ENCODE measurements around the gene EEF1E1. TPM values are rescaled to one million over a fixed set of nuclear protein-coding genes. Genes with fewer than 3 reads are reported as not detected.

The EEF1E1 gene
- total RNA-seq, 1 donor from 2014 or later = 46.4 TPM

DNA sequence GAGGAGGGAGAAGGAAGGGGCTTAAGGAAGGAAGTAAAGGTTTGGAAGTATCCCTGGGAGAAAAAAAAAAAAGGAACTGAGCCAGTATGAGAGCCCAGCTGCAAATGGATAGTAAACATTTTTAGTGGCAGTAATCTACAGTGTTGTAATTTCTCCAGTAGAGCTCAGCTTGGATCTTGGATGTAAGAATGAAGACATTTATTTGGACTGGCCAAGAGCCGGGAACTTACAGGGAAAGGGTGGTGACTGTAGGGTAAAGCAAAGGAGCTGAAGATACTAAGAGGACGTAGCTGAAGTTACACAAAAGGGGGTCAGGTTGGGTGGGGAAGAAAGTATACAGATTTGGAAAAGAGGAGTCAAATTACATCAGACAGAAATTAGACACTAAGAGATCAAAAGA, 13.5 kb downstream of the EEF1E1 start:
- intact Hi-C loops (cut with micrococcal nuclease) = no loop called here

DNA sequence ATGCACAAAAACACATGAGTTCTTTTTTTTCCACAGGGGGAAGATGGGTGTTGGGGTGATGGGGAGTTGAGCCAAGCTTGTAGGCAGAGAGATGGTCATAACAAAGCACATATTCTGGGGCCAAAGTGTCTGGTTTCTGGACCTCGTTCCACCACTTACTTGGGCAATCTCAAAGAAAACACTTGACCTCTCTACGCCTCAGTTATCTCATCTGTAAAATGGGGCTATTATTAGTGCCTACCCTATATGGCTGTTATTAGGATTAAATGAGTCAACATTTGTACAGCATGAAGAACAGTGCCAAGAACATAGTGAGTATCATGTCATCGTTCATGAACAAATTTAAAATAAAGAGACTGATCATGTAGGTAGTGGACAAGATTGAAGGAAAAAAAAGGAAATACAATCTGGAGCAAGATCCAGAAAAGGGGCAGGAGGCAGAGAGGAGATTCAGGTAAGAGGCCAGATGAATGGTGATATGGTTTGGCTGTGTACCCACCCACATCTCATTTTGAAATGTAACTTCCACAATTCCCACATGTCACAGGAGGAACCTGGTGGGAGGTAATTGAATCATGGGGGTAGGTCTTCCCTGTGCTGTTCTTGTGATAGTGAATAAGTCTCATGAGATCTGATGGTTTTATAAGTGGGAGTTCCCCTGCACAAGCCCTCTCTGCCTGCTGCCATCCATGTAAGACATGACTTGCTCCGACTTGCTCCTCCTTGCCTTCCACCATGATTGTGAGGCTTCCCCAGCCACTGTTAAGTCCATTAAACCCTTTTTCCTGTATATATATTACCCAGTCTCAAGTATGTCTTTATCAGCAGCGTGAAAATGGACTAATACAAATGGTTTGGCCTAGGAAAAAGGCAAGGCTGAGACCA, 14.2 kb downstream of the EEF1E1 start:
- intact Hi-C loops (cut with micrococcal nuclease) = no loop called here

DNA sequence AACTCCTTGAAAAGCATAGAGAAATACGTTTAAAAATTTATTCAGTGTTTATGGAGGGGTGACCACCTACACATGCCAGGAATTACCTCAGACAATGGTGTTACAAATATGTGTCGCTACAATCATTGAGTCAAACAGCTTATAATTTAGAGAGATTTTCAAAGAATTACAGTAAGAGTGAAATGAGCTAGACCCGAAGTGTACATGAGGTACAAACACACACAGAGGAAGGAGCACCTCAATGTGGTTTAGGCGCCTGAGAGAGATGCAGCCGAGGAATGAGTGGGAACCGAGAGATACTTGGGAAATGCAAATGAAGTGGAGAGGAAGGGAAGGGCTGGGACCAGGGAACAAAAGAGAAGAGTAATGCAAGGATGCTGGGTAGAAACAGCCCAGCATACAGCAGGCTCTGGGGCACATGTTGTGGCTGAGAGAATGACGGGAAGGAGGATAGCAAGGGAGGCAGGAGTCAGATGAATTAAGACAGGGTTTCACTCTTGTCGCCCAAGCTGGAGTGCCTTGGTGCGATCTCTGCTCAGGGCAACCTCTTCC, 15.5 kb downstream of the EEF1E1 start:
- intact Hi-C loops (cut with micrococcal nuclease) = no loop called here

DNA sequence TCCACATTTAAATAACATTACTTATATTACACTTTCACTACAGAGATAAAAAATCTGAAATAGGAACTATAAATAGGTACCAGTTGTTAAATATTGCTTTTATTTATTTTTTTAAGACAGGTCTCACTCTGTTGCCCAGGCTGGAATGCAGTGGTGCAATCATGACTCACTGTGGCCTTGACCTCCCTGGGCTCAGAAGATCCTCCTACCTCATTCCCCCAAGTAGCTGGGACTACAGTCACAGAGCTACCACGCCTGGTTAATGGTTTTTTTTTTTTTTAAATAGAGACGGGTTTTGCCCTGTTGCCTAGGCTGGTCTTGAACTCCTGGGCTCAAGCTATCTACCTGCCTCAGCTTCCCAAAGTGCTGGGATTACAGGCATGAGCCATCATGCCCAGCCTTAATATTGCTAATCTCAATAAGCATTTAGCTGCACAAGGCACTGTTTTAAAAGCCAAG, 17.3 kb downstream of the EEF1E1 start:
- intact Hi-C loops (cut with micrococcal nuclease) = no loop called here

DNA sequence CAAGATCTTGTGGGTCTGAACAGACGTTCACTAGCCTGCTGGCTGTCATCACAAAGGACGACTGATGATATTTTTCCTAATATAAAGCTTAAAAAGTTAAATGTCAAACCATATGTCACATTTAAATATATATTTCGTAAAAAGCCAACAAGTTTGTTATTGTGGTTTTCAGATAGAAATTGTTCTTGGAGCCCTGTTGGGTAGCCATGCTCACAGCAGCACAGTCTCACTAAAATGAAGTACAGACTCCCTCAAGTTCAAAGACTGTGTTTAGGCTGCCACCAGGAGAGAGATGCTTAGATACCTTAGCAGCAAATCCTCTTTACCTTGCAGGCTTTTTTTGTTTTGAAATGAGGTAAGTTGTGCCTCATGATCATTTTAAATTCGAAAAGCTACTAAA, 17.8 kb downstream of the EEF1E1 start:
- intact Hi-C loops (cut with micrococcal nuclease) = no loop called here

DNA sequence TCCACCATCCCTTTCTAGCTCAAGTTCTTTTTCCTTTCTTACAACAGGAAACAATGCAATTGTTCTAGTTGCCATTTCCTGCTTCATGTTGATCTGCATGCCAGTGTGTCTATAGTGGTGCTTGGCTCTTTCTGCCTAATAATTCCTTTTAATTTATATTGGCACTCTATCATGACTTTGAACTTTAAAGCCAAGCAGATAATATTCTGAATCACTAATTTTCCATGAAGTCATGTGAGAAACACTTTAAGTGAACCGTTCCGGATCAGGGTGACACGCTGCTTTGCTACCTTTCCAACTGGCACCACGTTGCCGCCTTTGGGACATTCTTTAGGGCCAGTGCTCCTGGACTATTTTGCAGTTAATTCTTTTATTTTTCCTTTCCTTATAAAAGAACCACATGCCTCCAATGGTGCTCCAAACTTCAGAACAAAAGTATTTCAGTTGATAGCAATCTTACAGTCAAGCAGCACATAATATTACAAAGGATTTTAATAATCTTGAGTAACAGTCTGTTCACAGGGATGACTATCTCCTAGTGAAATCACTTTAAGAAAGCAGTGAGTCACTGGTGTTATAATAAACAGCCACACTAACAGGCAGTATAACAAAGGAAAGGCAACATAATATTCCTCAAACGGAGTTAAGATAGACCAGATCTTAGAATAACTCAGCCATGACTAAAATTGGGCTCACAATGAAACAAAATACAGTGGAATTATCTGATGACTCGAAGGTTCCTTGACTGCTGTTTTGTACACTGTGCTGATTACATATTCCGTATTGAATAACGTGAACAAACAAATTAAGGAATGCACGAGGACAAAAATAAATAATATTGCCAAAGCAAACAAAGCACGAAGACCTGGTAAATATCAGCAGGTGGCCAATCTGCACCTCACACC, 19.1 kb downstream of the EEF1E1 start:
- intact Hi-C loops (cut with micrococcal nuclease) = no loop called here

DNA sequence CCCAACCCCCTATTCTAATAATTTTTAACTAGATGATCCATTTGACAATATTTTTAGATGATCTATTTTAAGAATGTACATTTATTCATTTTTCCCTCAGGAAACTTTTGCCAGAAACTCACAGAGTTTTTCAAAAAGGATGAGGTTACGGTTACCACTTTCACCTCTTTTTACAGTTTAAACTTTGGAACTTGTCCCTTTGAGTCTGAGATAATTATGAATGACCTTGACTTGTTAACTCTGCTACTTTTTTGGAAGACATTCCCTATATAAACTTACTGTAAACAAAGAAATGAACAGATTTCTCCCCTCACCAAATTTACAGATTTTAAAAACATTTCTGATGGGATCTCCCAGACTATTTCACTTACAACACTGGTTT, 19.8 kb downstream of the EEF1E1 start:
- intact Hi-C loops (cut with micrococcal nuclease) = no loop called here

DNA sequence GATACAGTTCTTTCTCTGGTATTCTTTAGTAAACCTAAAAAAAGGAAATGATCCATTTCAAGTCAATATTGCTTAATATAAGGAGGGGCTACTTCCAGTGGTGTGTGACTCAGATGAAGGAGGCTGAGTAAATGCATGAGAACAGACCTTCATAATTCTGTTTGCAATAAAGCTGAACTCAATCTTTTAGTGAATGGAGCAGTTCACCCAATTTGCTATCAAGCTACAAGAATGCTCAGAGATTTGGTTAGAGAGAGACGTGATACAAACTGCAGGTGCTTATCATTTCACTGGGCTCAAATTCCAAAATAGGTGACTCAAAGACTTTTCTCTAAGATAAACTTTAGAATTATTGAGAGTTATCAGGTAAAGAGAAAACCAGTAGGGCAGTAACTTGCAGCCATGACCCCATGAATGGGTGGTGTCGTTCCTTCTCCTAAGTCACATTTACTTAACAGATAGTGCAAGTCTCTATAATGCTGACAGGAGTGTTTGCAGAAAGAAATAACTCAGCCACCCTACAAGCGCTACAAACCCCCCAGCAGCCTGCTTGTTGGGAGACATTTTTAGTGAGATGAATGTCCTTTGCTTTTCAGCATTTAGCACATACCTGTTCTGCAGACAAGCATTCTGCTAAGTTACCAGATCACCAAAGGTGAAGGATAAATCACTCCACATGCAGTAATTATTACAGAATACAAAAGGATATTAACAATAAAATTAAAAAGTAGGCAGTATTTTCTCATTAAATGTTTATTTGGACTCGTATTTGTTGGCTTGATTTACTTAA, 21.8 kb downstream of the EEF1E1 start:
- intact Hi-C loops (cut with micrococcal nuclease) = no loop called here

DNA sequence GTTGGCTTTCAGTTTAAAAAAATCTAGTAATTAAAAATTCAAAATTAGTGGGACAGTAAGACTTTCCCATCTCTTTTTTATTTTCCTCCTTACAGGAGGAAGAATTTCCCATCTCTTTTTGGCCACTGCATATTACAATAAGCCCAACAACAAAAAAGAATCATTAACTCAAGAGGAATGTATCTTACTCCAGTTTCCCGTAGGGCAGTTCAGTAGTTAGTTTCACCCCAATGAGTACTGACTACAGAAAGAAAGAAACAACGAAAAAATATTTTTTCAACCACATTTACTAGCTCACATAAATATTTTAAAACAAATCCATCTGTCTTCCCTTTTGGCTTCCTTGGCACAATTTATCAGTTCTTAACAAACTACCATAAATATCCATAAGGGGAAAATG, 23.2 kb downstream of the EEF1E1 start:
- intact Hi-C loops (cut with micrococcal nuclease) = no loop called here

DNA sequence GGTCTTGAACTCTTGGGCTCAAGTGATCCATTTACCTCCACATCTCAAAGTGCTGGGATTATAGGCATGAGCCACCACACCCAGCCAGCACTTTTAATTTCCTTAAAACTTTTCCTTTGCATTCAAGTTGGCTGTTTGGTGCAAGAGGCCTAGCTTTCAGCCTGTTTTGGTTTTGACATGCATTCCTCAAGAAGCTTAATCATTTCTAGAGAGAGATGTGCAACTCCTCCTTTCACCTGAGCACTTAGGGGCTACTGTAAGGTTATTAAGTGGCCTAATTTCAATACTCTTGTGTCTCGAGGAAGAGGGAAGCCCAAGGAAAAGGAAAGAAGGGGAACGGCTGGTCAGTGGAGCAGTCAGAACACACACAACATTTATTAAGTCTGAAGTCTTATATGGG, 24.4 kb downstream of the EEF1E1 start:
- intact Hi-C loops (cut with micrococcal nuclease) = no loop called here

DNA sequence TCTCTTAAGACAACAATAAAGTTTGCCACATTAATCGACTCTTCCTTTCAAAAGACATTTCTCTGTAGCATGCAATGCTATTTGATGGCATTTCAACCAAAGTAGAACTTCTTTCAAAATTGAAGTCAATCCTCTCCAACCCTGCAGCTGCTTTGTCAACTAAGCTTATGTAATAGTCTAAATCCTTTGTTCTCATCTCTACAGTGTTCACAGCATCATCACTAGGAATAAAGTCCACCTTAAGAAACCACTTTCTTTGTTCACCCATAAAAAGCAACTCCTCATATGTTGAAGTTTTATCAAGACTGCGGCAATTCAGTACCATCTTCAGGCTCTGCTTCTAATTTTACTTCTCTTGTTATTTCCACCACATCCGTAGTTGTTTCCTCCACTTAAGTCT, 26.6 kb downstream of the EEF1E1 start:
- intact Hi-C loops (cut with micrococcal nuclease) = no loop called here

DNA sequence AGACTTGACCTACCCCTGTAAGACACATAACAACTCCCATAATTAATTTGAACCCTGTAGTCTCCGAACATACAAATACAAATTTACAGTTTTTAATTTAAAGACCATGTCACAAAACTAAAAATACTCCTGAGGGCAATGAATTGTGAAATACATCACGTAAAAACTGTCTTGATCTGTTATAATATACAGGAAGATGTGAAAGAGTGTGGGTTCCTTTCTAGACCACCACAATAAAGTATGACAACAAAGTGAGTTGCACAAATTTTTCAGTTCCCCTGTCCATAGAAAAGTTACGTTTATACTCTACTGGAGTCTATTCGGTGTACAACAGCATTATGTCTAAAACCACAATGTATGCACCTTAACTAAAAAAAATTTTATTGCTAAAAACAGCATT, 27.2 kb downstream of the EEF1E1 start:
- intact Hi-C loops (cut with micrococcal nuclease) = no loop called here

DNA sequence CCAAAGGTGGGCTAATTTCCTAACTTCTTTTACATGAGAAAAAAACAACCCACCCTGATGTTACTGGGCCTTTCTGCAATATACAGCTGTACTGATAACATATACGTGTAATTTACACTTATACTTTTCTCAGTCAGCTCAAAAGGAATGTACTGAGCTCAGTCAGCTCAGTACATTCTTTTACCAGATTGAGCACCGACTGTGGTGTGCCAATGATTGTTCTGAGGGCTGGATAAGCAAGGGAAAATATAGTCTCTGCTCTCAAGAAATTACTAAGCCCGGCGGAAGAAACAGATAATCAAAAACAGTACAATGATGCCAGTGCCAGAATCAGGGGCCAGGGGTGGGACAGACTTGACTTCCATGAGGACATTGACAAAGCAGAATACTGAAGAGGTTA, 28.1 kb downstream of the EEF1E1 start:
- intact Hi-C loops (cut with micrococcal nuclease) = no loop called here

DNA sequence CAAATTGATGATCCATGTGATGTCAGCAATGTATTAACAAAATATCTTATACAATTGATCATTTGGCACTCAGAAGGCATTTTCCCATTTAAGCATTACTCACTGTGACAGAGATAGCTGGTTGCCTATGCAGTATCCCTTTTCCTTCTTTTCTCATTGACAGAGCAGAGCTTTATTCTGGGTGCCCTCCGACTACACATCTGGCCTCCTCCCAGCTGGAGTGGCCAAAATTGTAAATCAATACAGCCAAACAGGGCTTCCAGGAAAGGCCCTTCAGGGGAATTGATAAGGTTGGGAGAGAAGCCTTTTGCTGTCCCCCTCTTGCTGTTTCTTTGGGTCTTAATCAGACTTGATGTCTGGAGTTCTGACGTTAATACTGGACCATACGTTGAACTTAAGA, 28.6 kb downstream of the EEF1E1 start:
- intact Hi-C loops (cut with micrococcal nuclease) = no loop called here

DNA sequence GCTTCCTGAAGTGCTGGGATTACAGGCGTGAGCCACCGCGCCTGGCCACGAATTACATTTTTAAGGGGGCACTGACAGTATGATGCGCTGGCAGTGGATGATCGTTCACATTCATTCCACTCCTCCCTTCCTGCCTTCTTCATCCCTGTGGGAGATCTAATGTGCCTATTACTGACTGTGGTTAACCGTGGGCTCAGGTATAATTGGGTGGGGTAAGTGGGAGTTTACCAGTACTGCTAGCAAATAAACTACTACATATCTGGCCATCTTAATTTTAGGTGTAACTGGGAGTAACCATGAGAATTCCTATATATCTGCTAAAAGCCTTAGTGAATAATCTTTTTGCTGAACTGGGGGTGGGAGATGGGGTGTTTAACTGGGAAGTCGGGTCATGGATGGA, 31.6 kb downstream of the EEF1E1 start:
- intact Hi-C loops (cut with micrococcal nuclease) = no loop called here

DNA sequence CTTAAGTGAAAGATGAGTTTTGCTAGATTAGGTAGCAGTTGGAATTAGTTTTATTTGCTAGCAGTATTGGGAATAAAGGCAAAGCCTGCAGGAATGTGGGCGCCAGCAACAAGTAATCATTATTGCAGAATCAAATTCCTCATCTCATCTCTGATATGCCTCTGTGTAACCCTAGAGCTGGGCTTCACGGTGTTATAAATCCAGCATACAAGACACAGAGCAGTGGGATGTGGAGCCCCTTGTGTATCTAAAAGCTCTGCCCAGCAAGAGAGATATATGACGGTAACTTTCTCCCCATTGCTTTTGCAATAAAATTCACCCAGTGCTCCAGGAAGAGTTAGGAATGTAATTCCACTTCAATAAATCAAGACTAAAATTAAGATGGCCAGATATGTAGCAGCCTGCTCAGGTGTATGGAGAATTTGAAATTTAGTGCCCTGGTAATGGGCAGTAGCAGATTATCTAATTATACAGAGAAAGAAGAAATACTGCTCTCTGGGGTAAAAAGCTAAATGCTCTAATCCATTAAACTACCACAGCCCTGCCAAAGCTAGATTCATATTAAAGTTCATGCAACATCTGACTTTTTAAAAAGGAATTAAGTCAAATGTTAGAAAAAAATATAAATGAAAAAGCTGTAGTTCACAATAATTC, 32.6 kb downstream of the EEF1E1 start:
- intact Hi-C loops (cut with micrococcal nuclease) = loop anchor here (10.0 kb wide), 1 partner anchor 145 kb away; no protein-coding TSS in a partner anchor

DNA sequence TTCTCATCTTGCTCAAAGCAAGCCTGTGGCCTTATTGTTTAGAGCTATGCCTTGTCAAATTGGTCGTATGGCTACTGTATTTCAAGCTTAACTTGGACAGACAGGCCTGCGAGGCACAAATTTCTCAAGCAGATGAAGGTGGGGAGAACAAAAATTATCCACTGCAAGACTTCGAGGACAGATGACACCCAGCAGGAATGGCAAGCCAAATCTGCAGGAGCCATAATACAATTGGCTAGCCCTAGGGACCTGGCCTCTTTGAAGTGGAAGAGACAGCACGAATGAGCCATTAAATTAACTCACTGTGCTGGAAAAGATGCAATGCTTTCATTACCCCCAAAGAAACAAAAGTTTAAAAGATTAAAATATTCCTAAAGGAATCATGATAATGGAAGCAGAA, 33.2 kb downstream of the EEF1E1 start:
- intact Hi-C loops (cut with micrococcal nuclease) = loop anchor here (10.0 kb wide), 1 partner anchor 146 kb away; no protein-coding TSS in a partner anchor

DNA sequence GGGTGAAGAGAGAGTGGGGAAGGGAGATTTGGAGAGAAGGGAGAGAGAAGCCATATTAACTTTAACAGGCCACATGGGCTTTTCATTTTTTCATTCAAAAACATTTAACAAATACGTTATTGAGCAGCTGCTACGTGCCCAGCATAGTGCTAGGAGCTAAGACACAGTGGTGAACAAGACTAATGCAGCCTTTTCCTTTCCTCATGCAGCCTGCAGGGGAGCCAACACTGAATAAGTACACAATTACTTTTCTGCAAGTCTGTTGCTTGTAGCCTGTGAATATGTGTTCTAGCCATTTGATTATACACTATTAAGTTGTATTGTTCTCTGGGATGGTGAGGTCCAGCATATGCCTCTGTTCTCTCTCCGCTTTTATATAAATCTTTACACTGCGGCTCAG, 36.2 kb downstream of the EEF1E1 start:
- intact Hi-C loops (cut with micrococcal nuclease) = loop anchor here (10.0 kb wide), 1 partner anchor 149 kb away; no protein-coding TSS in a partner anchor

DNA sequence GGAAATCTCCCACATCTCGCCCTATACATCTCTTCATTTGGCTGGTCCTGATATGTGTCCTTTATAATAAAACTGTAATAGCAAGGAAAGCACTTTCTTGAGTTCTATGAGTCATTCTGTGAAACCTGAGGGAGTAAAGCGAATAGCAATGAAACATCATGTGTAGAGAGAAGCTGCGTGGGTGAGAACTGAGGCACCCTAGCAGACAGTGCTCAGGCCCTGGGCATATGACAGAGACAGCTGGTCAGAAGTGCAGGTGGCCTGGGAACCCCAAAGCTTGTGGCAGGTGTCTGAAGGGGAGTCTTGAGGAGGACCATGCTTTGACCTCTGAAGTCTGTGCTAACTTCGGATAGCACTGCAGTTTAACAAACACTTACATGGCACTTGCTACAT, 36.8 kb downstream of the EEF1E1 start:
- intact Hi-C loops (cut with micrococcal nuclease) = loop anchor here (2.0 to 10.0 kb wide), 3 partner anchors 49 to 753 kb away; partner anchors contain the start of gene SSR1

All from T-helper 2 cell treated with Interferon-gamma antibody and Interleukin-4, amounts not matched to agents 100 ng/mL and 5 ng/mL, for 36 hours (primary cell).